Common myeloid progenitor, CD34-positive (primary cell): ENCODE results near the gene CDC42SE1.

Experiments used
- CTCF ChIA-PET: fragments of 350-600 bp; sonication (Branson Sonifier 250); formaldehyde crosslinking; loops from one replicate; lab custom pipeline; 2021; ENCODE audit warnings: antibody characterized with exemption; lab: Charles Lee
- POLR2A ChIA-PET: fragments of 350-600 bp; sonication (Branson Sonifier 250); formaldehyde crosslinking; loops from one replicate; lab custom pipeline; 2021; ENCODE audit warnings: antibody characterized with exemption; lab: Charles Lee
- DNase-seq, 3 donors: peaks; one replicate each; pipeline versions ENCODE4 v3.0.0 to v3.0.0-alpha.2; 2013
- H3K27ac ChIP-seq, 2 experiments: 1 replicate in 1 of 2; 2 replicates in 1 of 2; pipeline ENCODE4 v1.7.0; 2013; ENCODE audit warnings: inconsistent platforms in 2 of 2, low read length in 2 of 2, mild to moderate bottlenecking in 2 of 2, low read depth in 1 of 2, moderate library complexity in 1 of 2; ENCODE audit not compliant: severe bottlenecking in 2 of 2, insufficient read depth in 1 of 2, poor library complexity in 1 of 2
- H3K27me3 ChIP-seq, 5 experiments: replicated peaks in 2 of 5; 1 replicate in 3 of 5; 2 replicates in 2 of 5; pipeline versions ENCODE4 v1.6.1 to v1.7.0; 2013; ENCODE audit warnings: low read length in 4 of 5, mild to moderate bottlenecking in 2 of 5, moderate library complexity in 2 of 5, inconsistent platforms in 1 of 5; ENCODE audit not compliant: insufficient read depth in 5 of 5, control insufficient read depth in 4 of 5
- H3K36me3 ChIP-seq, 4 experiments: 1 replicate in 2 of 4; 2 replicates in 2 of 4; pipeline versions ENCODE4 v1.6.1 to v1.7.0; 2013; ENCODE audit warnings: low read length in 3 of 4, control low read depth in 1 of 4, mild to moderate bottlenecking in 1 of 4; ENCODE audit not compliant: control insufficient read depth in 4 of 4, insufficient read depth in 4 of 4
- H3K4me1 ChIP-seq, 4 experiments: 1 replicate in 3 of 4; 2 replicates in 1 of 4; pipeline versions ENCODE4 v1.6.1 to v1.7.1; 2013; ENCODE audit warnings: low read length in 3 of 4, mild to moderate bottlenecking in 3 of 4, control low read depth in 1 of 4, inconsistent platforms in 1 of 4, moderate library complexity in 1 of 4; ENCODE audit not compliant: control insufficient read depth in 4 of 4, insufficient read depth in 4 of 4; ENCODE audit errors: control extremely low read depth in 1 of 4
- H3K4me3 ChIP-seq, 7 experiments: 1 replicate in 4 of 7; 2 replicates in 3 of 7; pipeline versions ENCODE4 v1.5.1 to v1.7.0; 2013; ENCODE audit warnings: mild to moderate bottlenecking in 7 of 7, low read length in 6 of 7, moderate library complexity in 6 of 7, inconsistent platforms in 2 of 7, low read depth in 2 of 7, control low read depth in 1 of 7; ENCODE audit not compliant: insufficient read depth in 4 of 7, control insufficient read depth in 1 of 7; ENCODE audit errors: extremely low read depth in 1 of 7
- H3K9me3 ChIP-seq, 5 experiments: 1 replicate in 4 of 5; 2 replicates in 1 of 5; pipeline versions ENCODE4 v1.6.1 to v1.7.1; 2013; ENCODE audit warnings: low read length in 4 of 5, mild to moderate bottlenecking in 2 of 5, inconsistent platforms in 1 of 5, low read depth in 1 of 5, moderate library complexity in 1 of 5; ENCODE audit not compliant: control insufficient read depth in 4 of 5, insufficient read depth in 2 of 5; ENCODE audit errors: control extremely low read depth in 1 of 5
- WGBS: methylation state at CpG from one replicate; pipeline ENCODE4 v1.1.5; 2013; ENCODE audit not compliant: insufficient coverage; 5-methylcytosine and 5-hydroxymethylcytosine counted together

Gene CDC42SE1

DNA sequence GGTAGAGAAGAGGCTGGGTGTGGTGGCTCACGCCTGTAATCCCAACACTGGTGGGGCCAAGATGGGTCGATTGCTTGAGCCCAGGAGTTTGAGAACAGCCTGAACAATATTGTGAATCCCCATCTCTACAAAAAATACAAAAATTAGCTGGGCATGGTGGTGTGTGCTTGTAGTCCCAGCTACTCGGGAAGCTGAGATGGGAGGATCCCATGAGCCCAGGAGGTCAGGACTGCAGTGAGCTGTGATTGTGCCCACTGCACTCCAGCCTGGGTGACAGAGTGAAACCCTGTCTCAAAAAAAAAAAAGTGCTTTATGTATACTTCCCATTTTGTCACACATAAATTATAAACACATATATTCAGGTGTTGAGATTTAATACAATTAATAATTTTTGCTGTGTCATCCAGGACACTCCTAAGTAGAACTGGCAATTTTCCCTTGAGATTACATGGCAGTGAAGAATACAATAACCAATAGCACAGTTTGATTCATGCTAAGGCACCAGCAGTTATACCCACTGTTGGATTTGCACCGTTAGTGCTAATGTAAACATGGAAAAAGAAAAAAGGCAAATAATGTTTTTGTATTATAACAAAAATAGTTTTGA lies 26.6 kb upstream of the CDC42SE1 start:
- H3K27ac ChIP-seq: no peak overlapping the region
- no CpG with 5 or more reads among the region's 4 CpGs for WGBS
- no peaks in the 10 kb centered on the region for H3K9me3 ChIP-seq
- no peaks in the 10 kb centered on the region for H3K36me3 ChIP-seq
- H3K4me3 ChIP-seq: no peak overlapping the region
- CTCF ChIA-PET: interaction anchor here (0.7 to 1.6 kb wide), 5 partner anchors 11 to 71 kb away, joined by 3 to 6 read pairs (median 3); partner anchors contain the start of gene TNFAIP8L2
- no peaks in the 10 kb centered on the region for H3K27me3 ChIP-seq
- POLR2A ChIA-PET: no interaction called here
- H3K4me1 ChIP-seq: peaks cover 0 to 7% (median 3%) of the 10 kb centered on the region in 4 experiments
- no peak for DNase-seq

DNA sequence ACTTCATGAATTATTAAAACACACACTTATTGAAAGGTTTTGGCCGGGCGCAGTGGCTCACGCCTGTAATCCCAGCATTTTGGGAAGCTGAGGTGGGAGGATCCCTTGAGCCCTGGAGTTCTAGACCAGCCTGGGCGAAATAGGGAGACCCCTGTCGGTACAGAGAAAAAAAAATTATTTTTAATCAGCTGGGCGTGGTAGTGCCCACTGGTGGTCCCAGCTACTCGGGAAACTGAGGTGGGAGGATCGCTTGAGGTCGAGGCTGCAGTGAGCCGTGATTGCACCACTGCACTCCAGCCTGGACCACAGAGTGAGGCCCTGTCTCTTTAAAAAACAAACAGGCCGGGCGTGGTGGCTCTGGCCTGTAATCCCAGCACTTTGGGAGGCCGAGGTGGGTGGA lies 12.8 kb upstream of the CDC42SE1 start:
- 92% methylated on average over 13 of the region's 13 CpGs for WGBS

GRCh38 chr1:151070474-151071276 lies 11.3 kb upstream of the CDC42SE1 start, which contains the start of gene GABPB2:
Gene GABPB2 (plus strand): TSS chr1:151070761. CDS start chr1:151088190, 17,429 bp downstream.
- DNase-seq: peak; percentile 94 to 96 (median 95)
- ChIA-PET POLR2A (interaction anchor here (0.7 to 2.1 kb wide), 2 partner anchors 10 to 13 kb away, joined by 4 to 19 read pairs; partner anchors contain the start of genes CDC42SE1 and MLLT11), CTCF (interaction anchor here (0.6 to 3.0 kb wide), 10 partner anchors 9 to 86 kb away, joined by 3 to 17 read pairs (median 3); partner anchors contain the start of genes CDC42SE1, MLLT11 and TNFAIP8L2)
- Histone ChIP-seq H3K36me3 (peaks cover 0 to 7% (median 5%) of the 10 kb centered on the region in 4 experiments), H3K27ac (peak within 1 kb of the TSS; percentile 90 to 96), H3K9me3 (no peaks in the 10 kb centered on the region), H3K4me1 (peaks cover 0 to 18% (median 16%) of the 10 kb centered on the region in 4 experiments), H3K4me3 (peak within 1 kb of the TSS; percentile 57 to 99 (median 94)), H3K27me3 (no peaks in the 10 kb centered on the region)
- WGBS: 0% methylated on average over 31 of the region's 50 CpGs

More for the DNA sequence above, 12.8 kb upstream of the CDC42SE1 start:
- Histone ChIP-seq H3K36me3 (peaks cover 0 to 2% (median 2%) of the 10 kb centered on the region in 4 experiments), H3K27ac (no peak overlapping the region), H3K4me1 (peaks cover 0 to 18% (median 16%) of the 10 kb centered on the region in 4 experiments), H3K4me3 (no peak overlapping the region), H3K27me3 (no peaks in the 10 kb centered on the region), H3K9me3 (no peaks in the 10 kb centered on the region)
- ChIA-PET CTCF (interaction anchor here (1.0 to 3.0 kb wide), 14 partner anchors 10 to 96 kb away, joined by 3 to 17 read pairs (median 5); partner anchors contain the start of genes CDC42SE1, LYSMD1, MLLT11 and SCNM1), POLR2A (no interaction called here)
- DNase-seq: no peak

- POLR2A ChIA-PET: no interaction called here
- peak overlapping the region in 1 of 2 experiments; percentile 60 for H3K27ac ChIP-seq
These were observed 9.7 kb upstream of the CDC42SE1 start for GRCh38 chr1:151069103-151069486.

GRCh38 chr1:151067185-151067584 lies 7.8 kb upstream of the CDC42SE1 start:
- H3K27me3 ChIP-seq: no peaks in the 10 kb centered on the region
- POLR2A ChIA-PET: no interaction called here

More at GRCh38 chr1:151069103-151069486, 9.7 kb upstream of the CDC42SE1 start:
- Histone ChIP-seq H3K27me3 (no peaks in the 10 kb centered on the region), H3K9me3 (no peaks in the 10 kb centered on the region), H3K4me3 (no peak overlapping the region), H3K36me3 (peaks cover 0 to 7% (median 4%) of the 10 kb centered on the region in 4 experiments), H3K4me1 (peaks cover 0 to 25% (median 16%) of the 10 kb centered on the region in 4 experiments)
- no CpG with 5 or more reads among the region's 5 CpGs for WGBS
- CTCF ChIA-PET: interaction anchor here (1.6 kb wide), 1 partner anchor 45 kb away, joined by 3 read pairs; no protein-coding TSS in a partner anchor
- no peak for DNase-seq

GRCh38 chr1:151065089-151065645 lies 5.7 kb upstream of the CDC42SE1 start:
- Histone ChIP-seq H3K27me3 (no peaks in the 10 kb centered on the region), H3K9me3 (no peaks in the 10 kb centered on the region), H3K36me3 (peaks cover 0 to 7% (median 4%) of the 10 kb centered on the region in 4 experiments), H3K27ac (no peak overlapping the region), H3K4me1 (peaks cover 0 to 33% (median 22%) of the 10 kb centered on the region in 4 experiments), H3K4me3 (no peak overlapping the region)
- ChIA-PET CTCF (interaction anchor here (0.8 to 1.7 kb wide), 6 partner anchors 15 to 92 kb away, joined by 3 to 5 read pairs (median 4); partner anchors contain the start of gene TNFAIP8L2), POLR2A (no interaction called here)
- DNase-seq: no peak

More at GRCh38 chr1:151067185-151067584, 7.8 kb upstream of the CDC42SE1 start:
- peaks cover 0 to 7% (median 4%) of the 10 kb centered on the region in 4 experiments for H3K36me3 ChIP-seq
- H3K4me3 ChIP-seq: no peak overlapping the region
- 98% methylated on average over 4 of the region's 4 CpGs for WGBS
- CTCF ChIA-PET: interaction anchor here (0.6 to 1.7 kb wide), 3 partner anchors 9 to 89 kb away, joined by 3 to 7 read pairs (median 3); partner anchors contain the start of gene CDC42SE1
- no peak for DNase-seq
- H3K27ac ChIP-seq: no peak overlapping the region
- H3K9me3 ChIP-seq: no peaks in the 10 kb centered on the region
- peaks cover 0 to 25% (median 16%) of the 10 kb centered on the region in 4 experiments for H3K4me1 ChIP-seq
